Measurements from ENCODE around the gene COG8. TPM values are rescaled to one million over a fixed set of nuclear protein-coding genes. Genes with fewer than 3 reads are reported as not detected.
"Not testable (repeated sequence)": the region's sequence is repeated elsewhere in the genome, so short reads cannot be mapped to it uniquely, and the experiment has no call there.

COG8 gene
- total and polyA plus RNA-seq, 5 donors = 15.7 to 24.8 (median 22.7) TPM

DNA sequence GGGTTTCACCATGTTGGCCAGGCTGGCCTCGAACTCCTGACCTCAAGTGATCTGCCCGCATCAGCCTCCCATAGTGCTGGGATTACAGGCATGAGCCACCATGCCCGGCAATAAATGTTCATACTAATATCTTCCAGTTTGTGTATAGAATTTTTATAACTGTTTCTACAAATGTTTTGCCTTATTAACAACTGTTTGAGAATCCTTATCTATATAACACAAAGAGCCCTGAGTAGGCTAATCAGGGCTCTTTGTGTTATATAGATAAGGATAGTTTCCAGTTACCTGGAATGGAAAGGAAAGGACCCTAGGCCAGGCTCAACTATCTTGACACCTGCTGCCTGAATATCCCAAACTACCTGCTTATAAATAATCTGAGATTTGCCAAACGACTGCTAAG is 29.5 kb upstream of the COG8 start:
- ATAC-seq = no peak

DNA sequence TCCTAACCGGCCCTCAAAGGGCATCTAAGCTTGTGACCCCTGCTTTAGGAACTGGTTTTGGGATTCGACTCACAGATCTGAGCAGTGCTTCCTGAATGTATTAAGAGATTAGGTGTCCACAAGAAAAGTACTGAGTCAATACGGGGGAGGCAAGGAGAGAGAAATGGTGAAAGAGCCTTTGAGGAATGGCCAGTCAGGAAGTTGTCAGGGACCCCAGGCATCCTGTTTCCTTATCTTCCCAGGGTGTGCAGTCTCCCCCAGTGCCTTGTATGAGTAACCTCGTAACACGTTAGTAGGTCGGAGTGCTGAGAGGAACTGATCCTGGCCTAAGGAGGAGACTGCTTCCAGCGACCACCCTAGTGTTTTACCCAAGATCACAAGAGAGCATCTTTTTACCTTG is 28.6 kb upstream of the COG8 start:
- no peak for DNase-seq
- no peak for ATAC-seq
- 64% methylated on average over 7 of the region's 7 CpGs for WGBS
- Histone ChIP-seq H3K27me3 (ENCODE audit: control insufficient read depth, insufficient read depth) (no peaks in the 10 kb centered on the region), H3K4me3 (ENCODE audit: low read length) (no peak overlapping the region), H3K27ac (ENCODE audit: low read length) (no peak overlapping the region), H3K9me3 (ENCODE audit: control insufficient read depth, low read length) (no peaks in the 10 kb centered on the region), H3K4me1 (ENCODE audit: control insufficient read depth, insufficient read depth, low read length) (no peaks in the 10 kb centered on the region)
- intact Hi-C loops (cut with DNase I) = no loop called here

More for the DNA sequence above, 29.5 kb upstream of the COG8 start:
- 96% methylated on average over 4 of the region's 4 CpGs for WGBS
- Histone ChIP-seq H3K4me1 (ENCODE audit: control insufficient read depth, insufficient read depth, low read length) (no peaks in the 10 kb centered on the region), H3K27me3 (ENCODE audit: control insufficient read depth, insufficient read depth) (no peaks in the 10 kb centered on the region), H3K4me3 (ENCODE audit: low read length) (no peak overlapping the region), H3K27ac (ENCODE audit: low read length) (no peak overlapping the region), H3K9me3 (ENCODE audit: control insufficient read depth, low read length) (no peaks in the 10 kb centered on the region)
- DNase-seq = no peak
- intact Hi-C loops (cut with DNase I) = no loop called here

GRCh38 chr16:69366431-69366830 is 27.1 kb upstream of the COG8 start:
- no peaks in the 10 kb centered on the region for H3K9me3 ChIP-seq (ENCODE audit: control insufficient read depth, low read length)
- intact Hi-C loops (cut with DNase I) = no loop called here
- no peaks in the 10 kb centered on the region for H3K27me3 ChIP-seq (ENCODE audit: control insufficient read depth, insufficient read depth)
- H3K27ac ChIP-seq (ENCODE audit: low read length) = no peak overlapping the region
- no peak overlapping the region for H3K4me3 ChIP-seq (ENCODE audit: low read length)
- 91% methylated on average over 7 of the region's 7 CpGs for WGBS
- DNase-seq (no peak), ATAC-seq (no peak)
- no peaks in the 10 kb centered on the region for H3K4me1 ChIP-seq (ENCODE audit: control insufficient read depth, insufficient read depth, low read length)

- intact Hi-C loops (cut with DNase I) = no loop called here
- Histone ChIP-seq H3K4me3 (ENCODE audit: low read length) (no peak overlapping the region), H3K4me1 (ENCODE audit: control insufficient read depth, insufficient read depth, low read length) (no peaks in the 10 kb centered on the region), H3K9me3 (ENCODE audit: control insufficient read depth, low read length) (no peaks in the 10 kb centered on the region), H3K27me3 (ENCODE audit: control insufficient read depth, insufficient read depth) (no peaks in the 10 kb centered on the region), H3K27ac (ENCODE audit: low read length) (no peak overlapping the region)
- 90% methylated on average over 2 of the region's 2 CpGs for WGBS
- ATAC-seq (no peak), DNase-seq (no peak)
Measured at GRCh38 chr16:69365901-69366300, 26.5 kb upstream of the COG8 start.

DNA sequence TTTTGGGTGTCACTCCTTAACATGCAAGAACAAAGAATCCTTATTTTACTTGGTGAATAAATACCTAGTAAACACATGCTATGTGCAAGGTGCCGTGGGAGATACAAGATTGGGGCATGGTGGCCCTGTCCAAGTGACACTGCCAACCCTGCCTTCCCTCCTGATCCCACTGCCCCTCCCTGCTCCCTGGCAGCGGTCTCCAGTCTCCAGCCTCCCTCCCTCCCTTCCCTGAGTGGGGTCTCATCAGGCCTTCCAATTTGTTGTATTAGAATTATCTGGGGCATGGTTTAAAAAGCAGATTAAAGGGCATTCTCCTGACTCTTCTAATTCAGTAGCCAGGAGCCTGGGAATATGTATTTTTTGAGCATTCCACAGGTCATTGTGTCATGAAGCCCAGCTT is 24.7 kb upstream of the COG8 start:
- intact Hi-C loops (cut with DNase I) = no loop called here
- 85% methylated on average over 2 of the region's 2 CpGs for WGBS
- H3K27me3 ChIP-seq (ENCODE audit: control insufficient read depth, insufficient read depth) = no peaks in the 10 kb centered on the region

GRCh38 chr16:69363281-69363717 is 23.9 kb upstream of the COG8 start:
- ATAC-seq = no peak
- Histone ChIP-seq H3K27me3 (ENCODE audit: control insufficient read depth, insufficient read depth) (no peaks in the 10 kb centered on the region), H3K9me3 (ENCODE audit: control insufficient read depth, low read length) (no peaks in the 10 kb centered on the region), H3K4me1 (ENCODE audit: control insufficient read depth, insufficient read depth, low read length) (no peaks in the 10 kb centered on the region), H3K27ac (ENCODE audit: low read length) (no peak overlapping the region), H3K4me3 (ENCODE audit: low read length) (no peak overlapping the region)
- 92% methylated on average over 5 of the region's 5 CpGs for WGBS
- intact Hi-C loops (cut with DNase I) = no loop called here
- no peak for DNase-seq

More for the DNA sequence above, 24.7 kb upstream of the COG8 start:
- H3K27ac ChIP-seq (ENCODE audit: low read length) = no peak overlapping the region
- H3K4me3 ChIP-seq (ENCODE audit: low read length) = no peak overlapping the region
- H3K9me3 ChIP-seq (ENCODE audit: control insufficient read depth, low read length) = no peaks in the 10 kb centered on the region
- DNase-seq = no peak
- no peak for ATAC-seq
- H3K4me1 ChIP-seq (ENCODE audit: control insufficient read depth, insufficient read depth, low read length) = no peaks in the 10 kb centered on the region

DNA sequence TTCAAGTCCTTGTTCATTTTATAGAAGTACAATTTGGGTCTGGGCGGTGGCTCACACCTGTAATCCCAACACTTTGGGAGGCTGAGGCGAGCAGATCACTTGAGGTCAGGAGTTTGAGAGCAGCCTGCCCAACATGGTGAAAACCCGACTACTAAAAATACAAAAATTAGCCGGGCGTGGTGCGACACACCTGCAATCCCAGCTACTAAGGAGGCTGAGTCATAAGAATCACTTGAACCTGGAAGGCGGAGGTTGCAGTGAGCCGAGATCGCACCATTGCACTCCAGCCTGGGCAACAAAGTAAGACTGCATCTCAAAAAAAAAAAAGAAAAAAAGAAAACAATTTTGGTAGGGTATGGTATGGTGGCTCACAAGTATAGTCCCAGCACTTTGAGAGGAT is 20.7 kb upstream of the COG8 start:
- H3K4me3 ChIP-seq (ENCODE audit: low read length); ATAC-seq; H3K27me3 ChIP-seq (ENCODE audit: control insufficient read depth, insufficient read depth); intact Hi-C loops (cut with DNase I); DNase-seq; H3K4me1 ChIP-seq (ENCODE audit: control insufficient read depth, insufficient read depth, low read length); H3K9me3 ChIP-seq (ENCODE audit: control insufficient read depth, low read length); H3K27ac ChIP-seq (ENCODE audit: low read length): not testable (repeated sequence)
- 97% methylated on average over 9 of the region's 9 CpGs for WGBS

- Histone ChIP-seq H3K9me3 (ENCODE audit: control insufficient read depth, low read length) (no peaks in the 10 kb centered on the region), H3K4me3 (ENCODE audit: low read length) (no peak within 1 kb of the TSS), H3K4me1 (ENCODE audit: control insufficient read depth, insufficient read depth, low read length) (no peaks in the 10 kb centered on the region), H3K27me3 (ENCODE audit: control insufficient read depth, insufficient read depth) (no peaks in the 10 kb centered on the region), H3K27ac (ENCODE audit: low read length) (no peak within 1 kb of the TSS)
- WGBS = 85% methylated on average over 12 of the region's 12 CpGs
- intact Hi-C loops (cut with DNase I) = no loop called here
- DNase-seq = no peak
- no peak for ATAC-seq
Measured at GRCh38 chr16:69351309-69352027, 12.1 kb upstream of the COG8 start, which contains the start of gene TMED6. Gene TMED6 (minus strand): TSS chr16:69351786. CDS start chr16:69351753, 33 bp downstream.

- intact Hi-C loops (cut with DNase I) = no loop called here
- 80% methylated on average over 6 of the region's 6 CpGs for WGBS
- DNase-seq (no peak), ATAC-seq (no peak)
- Histone ChIP-seq H3K27me3 (ENCODE audit: control insufficient read depth, insufficient read depth) (no peaks in the 10 kb centered on the region), H3K27ac (ENCODE audit: low read length) (no peak overlapping the region), H3K4me1 (ENCODE audit: control insufficient read depth, insufficient read depth, low read length) (no peaks in the 10 kb centered on the region), H3K9me3 (ENCODE audit: control insufficient read depth, low read length) (no peaks in the 10 kb centered on the region), H3K4me3 (ENCODE audit: low read length) (no peak overlapping the region)
Measured at GRCh38 chr16:69350536-69351133, 11.3 kb upstream of the COG8 start.

DNA sequence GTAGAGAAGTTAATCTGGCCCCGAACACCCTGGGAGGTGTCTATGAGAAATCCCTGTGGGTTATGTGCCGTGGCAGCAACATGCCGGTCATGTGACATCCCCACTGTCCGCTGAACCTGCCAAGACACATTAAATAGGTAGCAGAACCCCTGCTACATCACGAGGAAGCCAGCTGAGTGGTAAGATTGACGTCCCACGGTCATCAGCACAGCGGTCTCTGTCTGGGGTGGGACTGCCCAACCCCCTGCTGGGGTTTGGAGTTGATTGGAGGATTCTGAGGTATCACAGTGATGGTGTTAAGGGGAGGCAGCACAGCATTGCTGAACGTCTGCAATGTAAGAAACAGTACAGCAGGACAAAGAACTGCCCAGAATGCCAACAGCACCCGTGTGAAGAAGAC is 10.2 kb upstream of the COG8 start:
- intact Hi-C loops (cut with DNase I) = no loop called here
- Histone ChIP-seq H3K4me1 (ENCODE audit: control insufficient read depth, insufficient read depth, low read length) (no peaks in the 10 kb centered on the region), H3K9me3 (ENCODE audit: control insufficient read depth, low read length) (no peaks in the 10 kb centered on the region), H3K27me3 (ENCODE audit: control insufficient read depth, insufficient read depth) (no peaks in the 10 kb centered on the region), H3K4me3 (ENCODE audit: low read length) (no peak overlapping the region), H3K27ac (ENCODE audit: low read length) (no peak overlapping the region)
- ATAC-seq (no peak), DNase-seq (no peak)
- WGBS = 81% methylated on average over 10 of the region's 10 CpGs

- Histone ChIP-seq H3K27me3 (ENCODE audit: control insufficient read depth, insufficient read depth) (no peaks in the 10 kb centered on the region), H3K4me3 (ENCODE audit: low read length) (no peak overlapping the region), H3K9me3 (ENCODE audit: control insufficient read depth, low read length) (no peaks in the 10 kb centered on the region), H3K4me1 (ENCODE audit: control insufficient read depth, insufficient read depth, low read length) (no peaks in the 10 kb centered on the region), H3K27ac (ENCODE audit: low read length) (no peak overlapping the region)
- DNase-seq = no peak
- 97% methylated on average over 6 of the region's 6 CpGs for WGBS
- ATAC-seq = no peak
- intact Hi-C loops (cut with DNase I) = no loop called here
Measured at GRCh38 chr16:69348222-69348621, 8.9 kb upstream of the COG8 start.
